ENCODE data around the gene BAIAP2L2.

GRCh38 chr22:38089474-38089851 is 21.0 kb downstream of the BAIAP2L2 start:
- TF ChIP-seq POLR2A (IDR thresholded peaks at IDR 0.05; ENCODE audit: low read length) (no peak), GATA1 (IDR thresholded peaks at IDR 0.05; ENCODE audit: low read depth, low read length) (no peak)
